Measurements from ENCODE around the gene GP2.

Gene GP2

DNA sequence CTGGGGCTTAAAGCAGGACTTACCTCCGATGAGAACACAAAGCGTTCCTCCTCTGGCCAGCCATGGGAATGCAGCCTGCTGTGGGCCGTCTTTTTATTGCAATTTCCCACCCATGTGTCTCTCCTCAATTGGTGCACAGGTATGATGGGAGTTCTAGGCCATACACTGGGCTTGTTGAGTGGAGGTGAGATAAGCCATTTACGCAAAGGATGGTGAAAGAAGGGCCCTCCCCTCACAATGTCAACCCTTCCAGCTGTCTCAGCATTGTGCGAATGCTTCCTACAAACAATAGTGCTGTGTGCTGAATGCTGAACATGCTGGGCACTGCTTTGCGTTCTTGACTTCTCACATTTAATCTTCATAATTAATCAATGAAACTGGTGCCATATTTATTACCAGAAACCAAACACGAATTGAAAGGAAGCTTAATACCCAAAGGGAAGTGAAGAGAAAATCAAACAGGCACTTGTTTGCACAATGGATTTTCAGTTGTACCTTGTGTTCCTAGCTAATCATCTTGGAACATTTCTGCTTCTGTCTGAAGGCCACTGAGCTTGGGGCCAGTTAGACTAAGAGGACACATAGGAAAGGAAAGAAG, at the start of gene GP2:
Gene GP2, minus strand, starts transcription at position 70 of the 598 bp plus-strand sequence. CDS start 1,082 bp downstream, outside the sequence.
- no peak within 1 kb of the TSS for H3K27ac ChIP-seq
- DNase-seq (ENCODE audit: low read depth, low spot score): no peak

- DNase-seq (ENCODE audit: low read depth, low spot score): no peak
- no peak overlapping the region for H3K27ac ChIP-seq
Observed at GRCh38 chr16:20372701-20373100, 45.4 kb upstream of the GP2 start.

DNA sequence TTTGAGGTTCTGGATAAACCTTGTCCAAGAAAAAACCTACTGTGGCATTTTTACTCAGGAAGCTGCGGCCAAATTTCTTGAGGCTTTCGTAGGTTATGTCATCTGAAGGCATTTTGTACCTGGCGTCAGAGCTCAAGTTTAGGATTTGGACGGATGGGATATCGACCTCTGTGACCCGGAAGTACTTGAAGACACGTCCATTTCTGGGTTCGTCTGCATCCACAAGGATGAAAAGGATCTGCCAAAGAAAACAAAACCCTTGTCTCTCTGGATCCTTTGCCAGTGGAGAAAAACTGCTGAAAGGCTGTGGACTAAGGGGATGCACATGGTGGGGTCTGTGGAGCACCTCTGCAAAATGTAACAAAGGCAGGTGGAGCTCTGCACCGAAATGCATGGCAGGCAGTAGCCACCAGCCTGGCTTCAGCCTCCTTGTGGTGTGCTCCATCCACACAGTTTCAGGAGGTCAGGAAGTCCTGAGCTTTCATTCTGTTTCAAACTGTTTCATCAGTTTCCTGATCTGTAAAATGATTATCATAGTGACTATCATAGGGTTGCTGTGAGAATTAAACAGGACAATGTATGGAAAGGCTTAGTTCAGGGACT, 42.2 kb upstream of the GP2 start:
- no peak for DNase-seq (ENCODE audit: low read depth, low spot score)
- H3K27ac ChIP-seq: no peak overlapping the region

DNA sequence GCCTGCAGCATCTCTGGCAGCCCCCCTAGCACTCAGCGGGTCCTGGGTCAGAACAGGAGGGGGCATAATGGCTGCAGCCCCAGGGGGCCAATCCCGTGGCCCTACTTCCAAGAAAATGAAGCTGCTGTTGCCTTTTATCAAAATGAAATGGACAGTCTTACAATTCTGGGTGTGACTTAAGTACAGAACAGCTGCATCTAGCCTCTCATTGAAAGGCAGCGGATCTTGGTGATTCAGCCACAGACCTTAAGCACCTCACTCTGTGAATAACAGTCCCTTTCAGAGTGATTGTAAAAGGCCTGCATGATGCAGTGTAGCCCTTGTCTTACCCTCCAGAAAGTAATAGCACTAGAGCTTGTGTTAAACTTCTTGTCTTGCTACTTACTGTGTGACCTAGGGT, 36.7 kb upstream of the GP2 start:
- no peak for DNase-seq (ENCODE audit: low read depth, low spot score)
- no peak overlapping the region for H3K27ac ChIP-seq

GRCh38 chr16:20363191-20363590, 35.9 kb upstream of the GP2 start:
- no peak for DNase-seq (ENCODE audit: low read depth, low spot score)
- H3K27ac ChIP-seq: no peak overlapping the region

- no peak overlapping the region for H3K27ac ChIP-seq
- no peak for DNase-seq (ENCODE audit: low read depth, low spot score)
Observed at GRCh38 chr16:20359997-20360396, 32.7 kb upstream of the GP2 start.

GRCh38 chr16:20355114-20355782, 27.9 kb upstream of the GP2 start:
- no peak overlapping the region for H3K27ac ChIP-seq
- no peak for DNase-seq (ENCODE audit: low read depth, low spot score)

DNA sequence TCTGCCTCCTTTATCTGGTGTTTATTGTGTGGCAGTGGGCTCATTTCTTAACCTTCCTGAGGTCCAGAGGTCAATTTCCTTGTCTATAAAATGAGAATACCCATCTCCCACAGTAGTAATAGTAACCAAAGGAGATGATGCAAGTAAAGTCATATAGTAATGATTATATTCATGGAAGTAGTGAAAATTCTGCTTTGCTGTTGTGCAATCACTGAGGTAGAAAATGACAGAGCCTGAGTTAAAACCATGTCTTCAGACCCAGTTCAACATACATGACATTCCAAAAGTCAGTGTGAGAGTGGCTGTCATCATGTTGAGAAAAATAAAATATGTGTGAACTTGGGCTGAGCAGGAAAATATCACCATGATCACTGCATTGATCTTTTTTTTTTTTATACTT, 26.1 kb upstream of the GP2 start:
- DNase-seq (ENCODE audit: low read depth, low spot score): no peak
- H3K27ac ChIP-seq: no peak overlapping the region

DNA sequence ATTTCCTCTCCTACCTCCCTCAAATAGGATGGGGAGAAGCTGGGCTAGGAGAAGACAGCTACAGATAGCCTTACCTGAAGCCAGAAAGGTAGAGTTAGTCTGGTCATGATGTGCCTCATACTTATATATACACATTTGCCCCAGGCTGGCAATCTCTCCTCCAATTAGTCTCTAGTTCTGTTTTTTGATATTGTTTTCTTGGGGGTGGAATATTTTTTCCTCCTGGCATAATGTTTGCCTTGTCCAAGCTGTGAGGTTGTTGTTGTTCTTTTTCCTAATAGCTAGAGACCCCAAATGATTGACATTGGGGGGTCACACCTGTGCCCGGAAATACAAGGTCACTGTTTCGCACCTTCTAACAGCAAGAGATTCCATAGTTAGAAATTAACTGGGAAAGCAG, 25.3 kb upstream of the GP2 start, which contains the start of gene UMOD:
Gene UMOD, minus strand, starts transcription at position 101 of the 400 bp plus-strand sequence. CDS start 1,978 bp downstream, outside the sequence.
- H3K27ac ChIP-seq: no peak within 1 kb of the TSS
- DNase-seq (ENCODE audit: low read depth, low spot score): no peak

- no peak overlapping the region for H3K27ac ChIP-seq
Observed at GRCh38 chr16:20349615-20350014, 22.3 kb upstream of the GP2 start.

GRCh38 chr16:20348365-20349185, 21.3 kb upstream of the GP2 start:
- no peak for DNase-seq (ENCODE audit: low read depth, low spot score)
- no peak overlapping the region for H3K27ac ChIP-seq

More at GRCh38 chr16:20349615-20350014, 22.3 kb upstream of the GP2 start:
- no peak for DNase-seq (ENCODE audit: low read depth, low spot score)

DNA sequence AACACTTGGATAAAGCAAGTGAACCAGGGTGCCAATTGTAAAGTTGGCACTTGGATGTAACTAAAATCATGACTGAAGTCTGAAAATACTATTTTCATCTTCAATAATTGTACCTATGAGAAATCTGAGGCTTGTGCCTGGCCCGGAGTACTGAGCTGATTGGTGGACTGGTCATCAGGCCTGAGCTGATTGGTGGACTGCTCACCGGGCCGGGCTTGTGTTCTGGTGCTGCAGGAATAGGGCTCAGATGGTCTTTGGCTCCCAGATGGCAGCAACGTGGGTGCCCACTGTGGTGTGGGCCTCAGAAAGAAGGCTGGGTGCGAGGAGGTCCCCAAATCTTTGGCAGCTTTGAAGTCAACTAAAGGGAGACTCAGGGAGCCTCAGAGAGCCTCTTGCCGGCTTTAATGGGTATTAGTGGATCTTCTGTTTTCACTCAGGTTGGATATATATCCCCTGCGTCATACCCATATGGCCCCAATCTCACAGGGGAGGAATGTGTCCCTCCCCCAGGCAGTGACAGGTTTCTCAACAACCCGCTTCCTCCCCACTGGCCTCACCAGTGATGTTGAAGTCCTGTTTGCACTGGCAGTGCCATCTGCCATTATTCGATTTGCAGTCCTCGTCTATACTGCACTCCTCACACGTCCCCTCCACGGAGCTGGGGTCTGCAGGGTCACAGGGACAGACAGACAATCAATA, 20.5 kb upstream of the GP2 start:
- no peak overlapping the region for H3K27ac ChIP-seq
- no peak for DNase-seq (ENCODE audit: low read depth, low spot score)

DNA sequence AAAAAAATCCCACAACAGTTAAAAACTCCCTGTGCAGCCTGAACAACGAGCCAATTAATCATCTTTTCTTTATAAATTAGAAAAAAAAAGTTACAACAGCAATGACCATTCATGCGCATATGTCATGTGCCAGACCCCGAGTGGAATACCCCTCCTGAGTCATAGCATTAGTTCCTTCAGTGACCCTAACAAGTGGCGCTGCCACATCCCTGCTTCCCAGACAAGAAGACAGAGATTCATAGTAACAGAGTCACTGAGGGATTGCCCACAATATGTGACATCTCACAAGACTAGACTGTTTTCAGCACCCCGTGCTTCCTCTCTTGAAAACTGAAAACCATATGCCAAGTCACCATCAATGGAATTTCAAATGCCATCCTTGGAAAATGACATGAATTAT, 17.3 kb upstream of the GP2 start:
- DNase-seq (ENCODE audit: low read depth, low spot score): no peak
- H3K27ac ChIP-seq: no peak overlapping the region

DNA sequence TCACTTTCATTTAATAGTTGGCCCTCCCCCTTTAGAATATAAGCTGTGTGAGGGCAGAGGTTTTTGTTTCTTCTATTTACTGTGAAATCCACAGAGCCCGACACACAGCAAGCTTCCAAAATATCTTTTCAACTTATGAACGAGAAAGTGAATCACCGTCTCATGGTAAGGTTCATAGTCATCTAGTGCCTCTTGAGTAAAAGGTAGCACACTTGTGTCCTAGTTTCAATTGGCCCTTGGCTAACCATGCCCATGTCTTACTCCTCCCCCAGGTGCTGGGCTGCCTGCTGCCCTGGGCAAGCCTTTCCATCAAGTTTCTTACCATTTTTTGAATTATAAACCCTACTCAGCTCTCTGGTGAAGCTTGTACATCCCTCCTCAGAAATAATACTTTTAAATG, 12.4 kb upstream of the GP2 start:
- DNase-seq (ENCODE audit: low read depth, low spot score): no peak
- no peak overlapping the region for H3K27ac ChIP-seq

DNA sequence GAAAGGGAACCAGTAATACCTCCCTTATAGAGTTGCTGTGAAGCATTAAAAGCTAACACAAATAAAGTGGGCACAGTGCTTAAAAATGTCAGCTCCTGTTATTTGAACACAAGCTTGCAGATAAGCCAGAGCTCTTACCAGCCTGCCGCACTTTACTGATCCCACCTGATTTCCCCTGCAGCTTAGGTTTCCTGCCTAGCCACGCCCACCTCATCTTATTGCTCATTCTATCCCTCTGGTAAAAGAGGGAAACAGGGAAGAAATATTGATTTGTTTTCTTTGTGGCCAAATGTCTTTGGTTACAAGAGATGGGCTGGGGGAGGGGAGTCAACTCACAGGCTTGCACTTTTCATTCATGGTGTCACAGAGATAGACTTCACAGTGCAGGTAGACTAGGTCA, 9.6 kb upstream of the GP2 start:
- DNase-seq (ENCODE audit: low read depth, low spot score): no peak
- H3K27ac ChIP-seq: no peak overlapping the region

DNA sequence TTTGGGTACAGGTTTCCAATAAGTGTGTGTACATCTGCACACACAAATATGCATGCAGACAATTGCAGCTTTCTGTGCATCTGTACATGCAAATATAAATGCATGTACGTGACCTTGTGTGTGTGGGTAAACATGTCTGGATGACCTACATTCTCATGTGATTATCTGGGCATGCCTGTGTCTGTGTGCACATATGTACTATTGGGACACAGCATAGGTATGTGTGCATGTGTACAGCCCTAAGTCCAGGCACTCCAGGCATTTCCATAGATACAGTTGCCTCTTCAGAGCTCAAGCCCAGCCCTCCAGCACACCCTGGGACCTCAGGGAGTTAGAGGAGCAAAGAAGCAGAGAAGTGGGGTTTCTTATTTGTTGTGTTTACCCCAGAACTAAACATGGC, 7.1 kb upstream of the GP2 start:
- DNase-seq (ENCODE audit: low read depth, low spot score): no peak
- H3K27ac ChIP-seq: no peak overlapping the region

- no peak for DNase-seq (ENCODE audit: low read depth, low spot score)
Observed at GRCh38 chr16:20333120-20333519, 5.8 kb upstream of the GP2 start.

DNA sequence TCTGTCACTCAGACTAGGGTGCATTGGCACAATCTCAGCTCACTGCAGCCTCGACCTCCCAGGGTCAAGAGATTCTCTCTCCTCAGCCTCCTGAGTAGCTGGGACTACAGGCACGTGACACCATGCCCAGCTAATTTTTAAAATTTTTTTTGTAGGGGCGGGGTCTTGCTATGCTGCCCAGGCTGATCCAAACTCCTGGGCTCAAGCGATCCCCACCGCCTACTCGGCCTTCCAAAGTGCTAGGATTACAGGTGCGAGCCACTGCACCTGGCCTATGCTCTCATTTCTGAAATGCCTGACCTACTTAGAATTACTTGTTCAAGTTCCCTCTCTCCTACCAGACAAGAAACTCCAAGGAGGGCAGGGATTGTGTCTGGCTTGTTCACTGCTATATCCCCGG, 5.1 kb upstream of the GP2 start:
- DNase-seq (ENCODE audit: low read depth, low spot score): no peak
- H3K27ac ChIP-seq: no peak overlapping the region

More at GRCh38 chr16:20333120-20333519, 5.8 kb upstream of the GP2 start:
- H3K27ac ChIP-seq: no peak overlapping the region

GRCh38 chr16:20331635-20332034, 4.3 kb upstream of the GP2 start:
- no peak for DNase-seq (ENCODE audit: low read depth, low spot score)
- H3K27ac ChIP-seq: no peak overlapping the region
